Measurements from ENCODE around the gene PHLDB2. TPM values are rescaled to one million over a fixed set of nuclear protein-coding genes. Genes with fewer than 3 reads are reported as not detected.

PHLDB2 gene
- total RNA-seq, 1 donor from 2014 or later, result 145 TPM

GRCh38 chr3:111882799-111883198 lies 23.7 kb downstream of the PHLDB2 start:
- no peak for DNase-seq (ENCODE audit: low read depth)

- no peak for DNase-seq (ENCODE audit: low read depth)
These were observed 25.4 kb downstream of the PHLDB2 start for GRCh38 chr3:111884411-111885018.

GRCh38 chr3:111885578-111885977 lies 26.5 kb downstream of the PHLDB2 start:
- DNase-seq (ENCODE audit: low read depth), result no peak

- no peak for DNase-seq (ENCODE audit: low read depth)
These were observed 31.1 kb downstream of the PHLDB2 start for GRCh38 chr3:111890051-111890580.

DNA sequence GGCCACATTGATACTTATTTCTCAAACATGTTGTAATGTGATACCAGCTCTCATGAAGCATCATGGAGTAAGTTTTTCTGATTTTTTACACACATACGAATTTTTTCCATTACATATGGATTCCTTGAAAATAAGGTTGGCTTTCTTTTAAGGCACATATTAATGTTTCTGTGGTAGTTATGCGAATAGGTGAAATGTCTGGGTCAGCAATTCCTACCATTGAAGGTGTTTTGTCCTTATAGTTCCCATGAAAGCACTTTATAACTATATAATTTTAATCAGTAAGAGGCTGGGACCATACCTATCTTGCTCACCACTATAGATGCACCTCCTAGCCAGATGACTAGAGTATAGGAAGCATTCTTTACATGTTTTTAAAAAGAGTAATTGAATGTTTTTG lies 33.0 kb downstream of the PHLDB2 start:
- no peak for DNase-seq (ENCODE audit: low read depth)

DNA sequence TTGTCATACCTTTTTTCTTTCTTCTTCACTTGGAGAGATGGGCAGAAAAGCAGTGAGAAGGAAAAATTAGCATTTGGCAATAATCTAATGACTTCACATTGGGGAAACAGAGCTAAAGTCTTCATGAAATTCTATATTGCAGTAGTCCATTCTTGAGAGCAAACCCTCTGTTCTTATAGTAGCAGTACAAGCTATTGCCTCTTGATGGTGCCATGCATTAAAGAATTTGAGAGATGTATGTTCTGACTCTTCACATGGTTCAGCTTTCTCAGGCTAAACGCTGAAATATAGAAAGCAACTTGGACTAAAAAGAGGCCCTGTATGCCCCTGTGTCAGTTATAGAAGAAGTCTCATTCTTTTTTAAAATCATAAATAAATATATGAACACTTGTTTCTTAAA lies 36.0 kb downstream of the PHLDB2 start:
- DNase-seq (ENCODE audit: low read depth), result peak; percentile 42

DNA sequence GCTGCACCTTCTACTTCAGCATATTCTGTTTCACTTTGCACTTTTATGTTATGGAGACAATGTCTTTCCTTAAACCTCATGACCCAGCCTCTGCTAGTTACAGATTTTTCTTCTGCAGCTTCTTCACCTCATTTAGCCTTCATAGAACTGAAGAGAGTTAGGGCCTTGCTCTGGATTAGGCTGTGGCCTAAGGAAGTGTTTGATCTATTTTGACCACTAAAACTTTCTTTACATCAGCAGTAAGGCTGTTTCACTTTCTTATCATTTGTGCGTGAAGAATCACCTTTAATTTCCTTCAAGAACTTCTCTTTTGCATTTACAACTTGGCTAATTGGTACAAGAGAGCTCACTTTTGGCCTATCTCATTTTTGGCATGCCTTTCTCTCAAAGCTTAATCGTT lies 40.9 kb downstream of the PHLDB2 start:
- DNase-seq (ENCODE audit: low read depth), result no peak

DNA sequence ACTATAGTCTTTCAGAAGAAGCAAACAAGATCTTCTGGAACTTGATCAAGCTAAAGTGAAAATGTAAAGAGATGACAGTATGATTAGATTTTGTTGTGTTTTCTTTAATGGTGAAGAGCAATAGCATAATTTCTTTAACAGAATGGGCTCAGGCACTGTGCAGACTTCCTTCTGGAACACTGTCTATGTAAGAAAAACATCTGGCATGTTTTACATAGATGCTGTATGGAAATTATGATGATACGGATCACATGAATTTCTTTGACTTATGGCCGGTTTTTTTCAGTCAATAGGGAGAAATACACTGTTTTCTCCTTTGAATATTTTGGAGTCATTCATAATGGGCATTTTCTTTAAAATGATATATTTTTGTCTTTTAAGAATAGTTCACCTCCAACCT lies 42.6 kb downstream of the PHLDB2 start:
- no peak for DNase-seq (ENCODE audit: low read depth)

GRCh38 chr3:111902534-111902933 lies 43.5 kb downstream of the PHLDB2 start:
- no peak for DNase-seq (ENCODE audit: low read depth)

DNA sequence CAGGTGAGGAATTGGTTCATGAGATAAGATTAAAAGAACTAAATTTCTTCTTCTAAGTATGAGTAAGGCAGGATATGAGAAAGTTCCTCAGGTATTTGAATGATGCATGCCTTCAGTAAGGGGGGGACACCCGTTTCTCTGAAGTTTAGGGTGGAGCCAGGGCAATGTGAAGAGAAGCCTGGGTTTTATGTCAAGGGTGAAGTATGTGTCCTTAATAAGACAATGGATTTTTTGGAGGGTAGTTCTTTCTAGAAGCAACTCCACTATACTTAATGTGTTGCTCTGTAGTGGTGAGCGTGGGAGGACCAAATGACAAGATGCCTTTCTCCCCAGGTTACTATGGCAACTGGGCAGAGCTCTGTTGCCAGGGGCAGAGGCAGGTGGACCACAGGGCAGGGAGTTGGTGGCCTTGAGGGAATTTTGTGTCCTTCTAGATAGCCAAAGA lies 44.0 kb downstream of the PHLDB2 start:
- peak; percentile 86 for DNase-seq (ENCODE audit: low read depth)

DNA sequence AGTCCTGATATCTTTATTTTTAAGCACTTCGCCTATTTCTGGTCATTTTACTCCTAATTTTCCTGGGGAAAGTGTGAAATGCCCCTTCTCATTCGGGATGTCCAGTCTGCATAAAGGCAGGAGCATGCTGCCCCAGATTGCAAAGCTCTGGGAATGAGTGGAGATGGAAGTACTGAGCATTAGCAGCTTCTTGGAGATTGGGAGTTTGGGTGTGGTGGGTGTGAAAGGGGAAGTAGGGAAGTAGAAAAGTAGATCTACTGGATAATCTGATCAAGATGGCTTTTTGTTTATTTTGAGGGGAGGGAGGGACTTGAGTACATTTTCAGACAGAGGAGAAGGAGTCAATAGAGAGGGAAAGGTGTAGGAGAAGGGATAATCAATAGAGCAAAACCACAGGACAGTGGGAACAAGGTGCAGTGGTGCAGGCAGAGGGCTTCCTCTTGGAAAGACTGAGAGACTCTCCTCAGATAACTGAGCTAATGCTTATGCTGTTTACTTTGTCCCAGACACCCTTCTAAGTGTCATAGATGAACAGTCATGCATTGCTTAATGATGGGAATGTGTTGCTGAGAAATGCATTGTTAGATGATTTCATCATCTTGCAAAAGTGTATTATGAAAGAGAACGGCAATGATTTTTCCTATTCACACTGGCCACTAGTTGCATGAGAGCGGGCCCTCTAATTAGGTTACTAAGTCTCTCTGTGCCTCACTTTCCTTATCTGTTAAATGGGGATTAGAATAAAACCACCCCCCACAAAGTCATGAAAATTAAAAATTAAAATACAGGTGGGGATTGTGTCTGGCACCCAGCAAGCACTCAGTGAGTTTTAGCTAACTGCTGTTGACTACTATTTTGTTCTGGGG lies 45.5 kb downstream of the PHLDB2 start:
- peak; percentile 99 for DNase-seq (ENCODE audit: low read depth)

DNA sequence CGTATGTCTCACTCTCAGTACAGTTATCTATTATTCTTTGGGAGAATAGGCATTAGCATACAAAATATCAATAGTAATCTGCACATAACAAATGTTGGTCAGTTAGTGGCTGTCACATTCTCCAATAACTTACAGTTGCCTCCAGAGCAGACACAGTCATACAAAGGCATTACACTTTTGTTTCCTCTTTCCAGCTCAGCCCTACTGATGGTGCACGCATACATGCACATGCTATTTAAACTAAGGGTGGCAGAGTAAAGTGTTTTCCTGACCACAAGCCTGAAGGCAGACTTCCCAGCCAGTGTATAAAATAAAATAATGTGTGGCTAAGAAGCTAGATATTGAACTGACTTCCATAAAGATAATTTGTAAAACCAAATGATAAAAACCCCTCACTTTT lies 47.6 kb downstream of the PHLDB2 start:
- peak; percentile 45 for DNase-seq (ENCODE audit: low read depth)

- no peak for DNase-seq (ENCODE audit: low read depth)
These were observed 48.1 kb downstream of the PHLDB2 start for GRCh38 chr3:111907151-111907550.

DNA sequence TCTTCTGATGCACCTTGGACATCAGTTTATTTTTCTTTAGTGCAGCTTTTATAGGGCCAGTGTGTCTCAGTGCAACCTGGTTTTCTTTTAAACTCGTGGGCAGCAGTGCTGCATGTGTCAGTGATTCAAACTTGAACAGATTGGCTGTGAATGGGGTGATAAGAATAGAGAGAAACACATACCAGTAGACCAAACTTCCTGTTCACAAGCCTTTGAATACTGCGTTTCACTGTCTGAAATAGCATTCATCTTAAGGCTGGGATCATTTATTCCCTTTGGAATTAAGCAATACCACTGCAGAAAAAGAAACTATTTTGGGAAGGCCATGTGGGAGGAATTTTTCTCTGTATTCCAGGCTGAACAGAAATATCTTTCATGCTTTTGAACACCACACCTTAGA lies 51.7 kb downstream of the PHLDB2 start:
- peak; percentile 77 for DNase-seq (ENCODE audit: low read depth)

- DNase-seq (ENCODE audit: low read depth), result no peak
These were observed 52.4 kb downstream of the PHLDB2 start for GRCh38 chr3:111911446-111911845.

DNA sequence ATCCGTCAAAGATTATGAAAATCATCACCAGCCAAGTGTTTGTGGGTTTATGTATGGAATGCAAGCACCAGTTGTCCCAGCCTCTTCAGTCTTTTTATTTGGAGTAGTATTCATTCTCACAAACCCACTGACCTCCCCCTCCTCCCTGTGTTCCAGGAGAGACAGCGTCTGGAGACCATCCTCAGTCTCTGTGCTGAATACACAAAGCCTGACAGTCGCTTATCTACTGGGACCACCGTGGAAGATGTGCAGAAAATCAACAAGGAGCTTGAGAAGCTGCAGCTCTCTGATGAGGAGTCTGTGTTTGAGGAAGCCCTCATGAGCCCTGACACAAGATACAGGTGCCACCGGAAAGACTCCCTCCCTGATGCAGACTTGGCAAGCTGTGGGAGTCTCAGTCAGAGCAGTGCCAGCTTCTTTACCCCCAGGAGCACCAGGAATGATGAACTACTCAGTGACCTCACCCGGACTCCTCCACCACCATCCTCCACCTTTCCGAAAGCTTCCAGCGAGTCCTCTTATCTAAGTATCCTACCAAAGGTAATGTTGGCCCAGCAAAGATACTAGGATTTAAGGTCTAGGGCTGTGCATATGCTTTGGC lies 54.2 kb downstream of the PHLDB2 start:
- no peak for DNase-seq (ENCODE audit: low read depth)

- peak; percentile 72 for DNase-seq (ENCODE audit: low read depth)
These were observed 56.8 kb downstream of the PHLDB2 start for GRCh38 chr3:111915905-111916304.

DNA sequence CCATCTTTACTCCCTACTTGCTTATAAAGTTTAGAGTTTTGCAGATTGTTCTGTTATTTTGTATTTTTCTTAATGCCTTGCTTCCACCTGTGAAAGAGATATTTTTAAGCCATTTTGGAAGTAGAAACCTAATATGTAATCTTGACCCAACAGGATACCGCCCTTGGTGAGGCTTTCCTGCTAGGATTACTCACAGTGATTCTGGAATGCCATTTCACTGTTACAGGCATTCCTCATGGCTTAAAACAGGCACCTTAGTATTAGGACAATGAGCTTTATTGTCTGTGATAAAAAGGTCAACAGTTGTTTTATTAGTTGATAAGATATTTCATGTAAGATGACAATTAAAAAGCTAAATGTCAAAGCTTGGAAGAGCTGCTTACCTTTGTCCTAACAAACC lies 58.2 kb downstream of the PHLDB2 start:
- peak; percentile 77 for DNase-seq (ENCODE audit: low read depth)

DNA sequence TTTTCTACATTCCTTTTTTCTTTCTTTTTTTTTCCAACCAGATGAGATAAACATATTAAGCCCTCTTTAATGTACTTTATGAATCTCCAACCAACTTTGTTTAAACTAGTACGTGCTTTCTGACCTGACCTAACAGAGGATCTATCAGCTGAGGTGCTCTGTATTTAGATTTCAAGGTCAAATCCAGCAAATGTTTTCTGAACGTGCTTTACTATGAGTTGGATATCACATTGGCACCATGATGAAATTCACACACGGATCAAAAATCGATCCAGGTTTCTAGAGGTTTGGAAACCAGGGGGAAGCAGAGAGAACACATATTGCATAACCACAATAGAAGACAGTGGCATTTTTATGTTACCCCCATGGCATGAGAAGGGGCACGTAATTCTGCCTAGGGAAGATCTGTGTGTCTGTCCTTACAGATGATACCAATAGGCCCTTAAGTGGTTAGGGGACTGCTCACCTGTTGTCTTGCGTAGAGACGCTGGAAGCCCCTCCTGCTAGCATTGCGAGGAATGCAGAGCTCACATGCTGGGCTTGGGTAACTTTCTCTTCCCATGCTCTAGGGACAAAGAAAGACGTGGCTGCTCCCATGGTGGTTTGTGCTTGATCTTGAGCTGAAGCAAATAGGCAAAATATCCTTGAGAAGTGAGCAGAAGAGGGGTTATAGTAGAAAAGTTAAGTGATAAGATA lies 60.5 kb downstream of the PHLDB2 start:
- DNase-seq (ENCODE audit: low read depth), result no peak

DNA sequence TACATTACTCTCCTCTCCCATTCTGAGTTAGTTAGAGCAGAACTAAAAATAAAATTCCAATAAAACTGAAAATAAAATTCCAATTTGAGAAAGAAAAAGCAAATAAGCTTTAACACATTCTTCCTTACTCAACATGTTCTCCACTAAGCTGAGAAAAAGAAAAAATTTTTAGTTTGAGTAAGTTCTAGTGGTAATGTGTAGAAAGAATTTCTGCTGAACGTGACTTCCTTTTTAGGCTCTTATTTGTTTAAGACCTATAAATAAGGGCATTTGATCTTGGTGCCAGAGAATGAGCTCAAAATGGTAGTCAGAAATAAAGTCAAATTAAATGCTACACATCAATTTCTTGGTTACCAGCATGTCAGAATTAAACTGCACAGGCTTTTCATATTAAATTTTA lies 62.1 kb downstream of the PHLDB2 start:
- DNase-seq (ENCODE audit: low read depth), result no peak

DNA sequence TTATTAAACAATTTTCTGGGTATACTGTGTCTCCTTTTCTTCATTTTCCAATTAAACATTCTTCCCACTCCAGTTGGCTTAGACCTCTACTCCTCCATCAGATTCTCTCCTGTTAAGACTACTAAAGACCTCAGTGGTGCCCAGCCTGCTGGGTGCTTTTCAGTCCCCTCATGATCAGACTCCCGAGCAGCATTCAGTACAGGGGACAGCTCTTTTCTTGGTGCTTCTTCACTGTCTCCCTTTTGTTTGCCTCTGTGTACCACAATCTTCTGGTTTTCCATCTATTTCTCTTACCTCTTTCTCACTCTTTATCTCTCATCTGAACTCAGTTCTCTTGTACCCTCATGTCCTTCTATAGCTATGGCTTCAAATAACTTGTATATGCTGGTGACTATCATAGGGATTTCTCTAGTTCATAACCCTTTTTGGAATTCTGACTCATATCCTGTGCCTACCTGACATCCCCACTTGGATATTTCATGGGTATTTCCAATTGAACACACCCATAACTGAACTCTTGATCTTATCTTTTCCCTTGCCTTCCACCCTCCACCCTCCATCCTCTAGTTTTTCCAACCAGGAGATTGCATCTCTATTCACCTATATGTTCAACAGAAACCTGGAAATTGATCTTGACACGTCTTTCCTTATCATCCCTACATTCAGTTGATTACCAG lies 64.2 kb downstream of the PHLDB2 start:
- DNase-seq (ENCODE audit: low read depth), result no peak

- DNase-seq (ENCODE audit: low read depth), result no peak
These were observed 64.7 kb downstream of the PHLDB2 start for GRCh38 chr3:111923806-111924205.

All from renal cortical epithelial cell (primary cell).